CD14-positive monocyte (primary cell): ENCODE data around the gene B3GNT4. TPM values are rescaled to one million over a fixed set of nuclear protein-coding genes. Genes with fewer than 3 reads are reported as not detected.
A peak's percentile ranks its signal among the peaks of the same experiment; 100 is the strongest.

Experiments used
- DNase-seq, 3 donors: peaks; one replicate each; pipeline ENCODE4 v3.0.0-alpha.2; 2011 to 2022
- H2AFZ ChIP-seq: 2 replicates; pipeline ENCODE4 v1.6.0; 2012; ENCODE audit warnings: mild to moderate bottlenecking, low read depth, low read length, inconsistent platforms; ENCODE audit not compliant: insufficient read depth, poor library complexity, severe bottlenecking
- H3K27ac ChIP-seq, 2 donors: 1 replicate in 1 of 2; 2 replicates in 1 of 2; pipeline ENCODE4 v1.5.1; 2012 to 2013; ENCODE audit warnings: low read length in 2 of 2, control low read depth in 1 of 2, inconsistent platforms in 1 of 2, low read depth in 1 of 2, mild to moderate bottlenecking in 1 of 2
- H3K27me3 ChIP-seq, 2 donors: one replicate each; pipeline versions ENCODE4 v1.6.0 to v1.6.1; 2011 to 2013; ENCODE audit warnings: low read length in 2 of 2; ENCODE audit not compliant: control insufficient read depth in 2 of 2, insufficient read depth in 2 of 2
- H3K36me3 ChIP-seq, 2 donors: replicated peaks in 1 of 2; 1 replicate in 1 of 2; 2 replicates in 1 of 2; pipeline versions ENCODE4 v1.5.1 to v1.6.1; 2012 to 2013; ENCODE audit warnings: low read length in 2 of 2, control low read depth in 1 of 2, inconsistent platforms in 1 of 2, mild to moderate bottlenecking in 1 of 2; ENCODE audit not compliant: insufficient read depth in 2 of 2, control insufficient read depth in 1 of 2
- H3K4me1 ChIP-seq, 2 donors: 1 replicate in 1 of 2; 2 replicates in 1 of 2; pipeline versions ENCODE4 v1.5.1 to v1.6.1; 2012 to 2013; ENCODE audit warnings: low read length in 2 of 2, control low read depth in 1 of 2, inconsistent platforms in 1 of 2, mild to moderate bottlenecking in 1 of 2, moderate library complexity in 1 of 2; ENCODE audit not compliant: insufficient read depth in 2 of 2, control insufficient read depth in 1 of 2
- H3K4me2 ChIP-seq: replicated peaks from 2 replicates; pipeline ENCODE3; 2012; ENCODE audit warnings: low read length, moderate library complexity, mild to moderate bottlenecking; ENCODE audit not compliant: poor library complexity, severe bottlenecking; ENCODE audit errors: extremely low read depth
- H3K4me3 ChIP-seq, 3 experiments: fragments of 200-600 bp in 1 of 3; sonication (generic) in 1 of 3; replicated peaks in 1 of 3; 1 replicate in 2 of 3; 2 replicates in 1 of 3; pipeline ENCODE4 v1.5.1; 2011 to 2013; ENCODE audit warnings: low read length in 3 of 3, mild to moderate bottlenecking in 3 of 3, control low read depth in 2 of 3, low read depth in 2 of 3, inconsistent platforms in 1 of 3, moderate library complexity in 1 of 3
- H3K79me2 ChIP-seq: 2 replicates; pipeline ENCODE4 v1.6.0; 2012; ENCODE audit warnings: mild to moderate bottlenecking, control low read depth, inconsistent platforms, low read length, moderate library complexity; ENCODE audit not compliant: insufficient read depth
- H3K9ac ChIP-seq: 2 replicates; pipeline ENCODE4 v1.6.0; 2017; ENCODE audit warnings: low read length, mild to moderate bottlenecking; ENCODE audit not compliant: insufficient read depth, poor library complexity, severe bottlenecking
- H3K9me3 ChIP-seq, 2 donors: replicated peaks in 1 of 2; 1 replicate in 1 of 2; 2 replicates in 1 of 2; pipeline versions ENCODE4 v1.5.1 to v1.6.1; 2012 to 2013; ENCODE audit warnings: low read length in 2 of 2, control low read depth in 1 of 2; ENCODE audit not compliant: control insufficient read depth in 1 of 2, insufficient read depth in 1 of 2
- H4K20me1 ChIP-seq: 2 replicates; pipeline ENCODE4 v1.6.0; 2012; ENCODE audit warnings: mild to moderate bottlenecking, low read length, control low read depth, moderate library complexity; ENCODE audit not compliant: insufficient read depth
- H3K27ac Mint-ChIP-seq, 7 donors: one replicate each; pipeline ENCODE4 v1.8.0; 2020; ENCODE audit warnings: mild to moderate bottlenecking in 7 of 7, mixed read lengths in 7 of 7, moderate library complexity in 6 of 7, inconsistent platforms in 2 of 7
- H3K27me3 Mint-ChIP-seq, 3 donors: one replicate each; pipeline ENCODE4 v1.8.0; 2021 to 2022; ENCODE audit warnings: low read depth in 3 of 3, mild to moderate bottlenecking in 3 of 3, mixed read lengths in 3 of 3, moderate library complexity in 3 of 3, inconsistent platforms in 1 of 3
- H3K36me3 Mint-ChIP-seq, 2 donors: one replicate each; pipeline ENCODE4 v1.8.0; 2020; ENCODE audit warnings: mixed read lengths in 2 of 2, inconsistent platforms in 1 of 2, mild to moderate bottlenecking in 1 of 2
- H3K4me1 Mint-ChIP-seq: one replicate; pipeline ENCODE4 v1.8.0; 2020; ENCODE audit warnings: mild to moderate bottlenecking, mixed read lengths
- H3K4me3 Mint-ChIP-seq, 2 donors: one replicate each; pipeline ENCODE4 v1.8.0; 2020; ENCODE audit warnings: mild to moderate bottlenecking in 2 of 2, mixed read lengths in 2 of 2, moderate library complexity in 1 of 2
- H3K9me3 Mint-ChIP-seq, 7 donors: one replicate each; pipeline ENCODE4 v1.8.0; 2020 to 2022; ENCODE audit warnings: mixed read lengths in 7 of 7, mild to moderate bottlenecking in 6 of 7, moderate library complexity in 6 of 7, inconsistent platforms in 2 of 7
- CTCF ChIP-seq: fragments of 200-600 bp; IDR thresholded peaks from one replicate; pipeline ENCODE4 v1.8.0; 2022; ENCODE audit warnings: antibody characterized with exemption, mild to moderate bottlenecking
- WGBS: methylation state at CpG from one replicate; pipeline ENCODE4 v1.1.5; 2013; ENCODE audit warnings: missing lambda C conversion rate; ENCODE audit not compliant: insufficient coverage; 5-methylcytosine and 5-hydroxymethylcytosine counted together
- intact Hi-C, 2 donors: fragments of 100-400 bp; cut with micrococcal nuclease; formaldehyde crosslinking; loops; one replicate each; pipeline versions ENCODE4 v1.15.0 to v1.15.1; 2023
- polyA plus RNA-seq, 3 donors: library from polyadenylated mRNA; depleted of rRNA in 1 of 3; unstranded in 2 of 3; stranded (reverse) in 1 of 3; fragments of 300-500 nt in 2 of 3; fragments of >200 nt in 1 of 3; fragmentation: Illumina TruSeq in 2 of 3; gene quantifications; 1 replicate in 2 of 3; 2 replicates in 1 of 3; pipeline ENCODE4 v1.2.3, GENCODE V29; 2012 to 2021

B3GNT4 gene
- polyA plus RNA-seq, 3 donors = not detected

GRCh38 chr12:122185494-122186082, 17.9 kb upstream of the B3GNT4 start:
- Mint-ChIP-seq H3K4me3 (peak overlapping the region in 1 of 2 donors; percentile 26), H3K27me3 (peaks cover 17 to 32% (median 28%) of the 10 kb centered on the region in 3 donors)
- intact Hi-C loops = no loop called here

GRCh38 chr12:122187466-122187865, 16.0 kb upstream of the B3GNT4 start:
- H3K9me3 Mint-ChIP-seq = peaks cover 0 to 2% (median 0%) of the 10 kb centered on the region in 7 donors
- no peak overlapping the region for H3K27ac Mint-ChIP-seq
- peaks cover 0 to 9% of the 10 kb centered on the region in 2 donors for H3K27me3 ChIP-seq
- intact Hi-C loops = no loop called here
- no peaks in the 10 kb centered on the region for H3K79me2 ChIP-seq
- no peak overlapping the region for H3K4me2 ChIP-seq
- WGBS = 92% methylated on average over 8 of the region's 12 CpGs
- peaks cover 20% of the 10 kb centered on the region for H3K4me1 Mint-ChIP-seq
- H3K27ac ChIP-seq = no peak overlapping the region
- peaks cover 18 to 19% of the 10 kb centered on the region in 2 donors for H3K4me1 ChIP-seq
- no peaks in the 10 kb centered on the region for H4K20me1 ChIP-seq
- no peak overlapping the region for H3K4me3 Mint-ChIP-seq
- H3K9ac ChIP-seq = no peak overlapping the region
- no peak for TF ChIP-seq CTCF
- H3K4me3 ChIP-seq = no peak overlapping the region
- no peak overlapping the region for H2AFZ ChIP-seq
- H3K36me3 ChIP-seq = no peaks in the 10 kb centered on the region
- H3K27me3 Mint-ChIP-seq = peaks cover 11 to 23% (median 21%) of the 10 kb centered on the region in 3 donors
- H3K9me3 ChIP-seq = no peaks in the 10 kb centered on the region
- peaks cover 0 to 3% of the 10 kb centered on the region in 2 donors for H3K36me3 Mint-ChIP-seq
- no peak for DNase-seq

More at GRCh38 chr12:122185494-122186082, 17.9 kb upstream of the B3GNT4 start:
- TF ChIP-seq CTCF = no peak
- peaks cover 18 to 19% of the 10 kb centered on the region in 2 donors for H3K4me1 ChIP-seq
- Mint-ChIP-seq H3K9me3 (peaks cover 0 to 3% (median 0%) of the 10 kb centered on the region in 7 donors), H3K27ac (peak overlapping the region in 1 of 7 donors; percentile 40), H3K36me3 (peaks cover 0 to 3% of the 10 kb centered on the region in 2 donors), H3K4me1 (peaks cover 21% of the 10 kb centered on the region)
- no peak for DNase-seq
- no peak overlapping the region for H3K4me2 ChIP-seq
- H4K20me1 ChIP-seq = no peaks in the 10 kb centered on the region
- peaks cover 0 to 9% of the 10 kb centered on the region in 2 donors for H3K27me3 ChIP-seq
- no peak overlapping the region for H3K9ac ChIP-seq
- H3K9me3 ChIP-seq = no peaks in the 10 kb centered on the region
- H2AFZ ChIP-seq = peak overlapping the region; percentile 84
- 74% methylated on average over 7 of the region's 10 CpGs for WGBS
- H3K27ac ChIP-seq = no peak overlapping the region
- H3K79me2 ChIP-seq = no peaks in the 10 kb centered on the region
- H3K36me3 ChIP-seq = no peaks in the 10 kb centered on the region
- no peak overlapping the region for H3K4me3 ChIP-seq
